ENCODE results near the gene EHD1.

Gene EHD1

DNA sequence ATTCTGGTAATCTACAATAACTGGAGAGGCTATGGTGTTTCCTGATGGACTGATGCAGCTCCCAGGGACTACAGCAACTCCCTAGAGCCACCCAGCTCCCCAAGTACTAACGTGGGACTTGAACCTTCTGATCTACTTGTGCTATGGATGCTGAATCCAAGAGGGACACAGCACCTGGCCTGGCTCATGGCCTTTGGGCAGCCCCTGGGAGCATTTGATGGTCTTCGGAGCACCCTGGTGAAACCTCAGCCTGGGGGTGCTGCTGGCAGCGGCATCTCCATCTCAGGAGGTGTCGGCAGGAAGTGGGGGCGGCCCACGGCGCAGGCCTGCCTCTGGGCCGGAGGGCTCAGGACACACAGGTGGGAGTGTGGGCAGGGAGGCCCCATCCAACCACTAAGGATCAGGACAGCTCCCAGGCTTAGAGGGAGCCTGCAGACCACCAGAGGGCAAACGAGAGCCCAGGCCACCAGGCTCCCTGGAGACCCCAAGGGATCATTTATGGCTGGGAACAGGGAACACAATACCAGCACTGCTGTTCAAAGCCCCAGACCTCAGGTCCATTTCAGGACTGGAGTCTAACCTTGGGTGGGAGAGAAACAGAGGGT is 8.7 kb downstream of the EHD1 start:
- POLR2A ChIA-PET (ENCODE audit: low non-redundant PET), result interaction anchor here (0.7 to 0.9 kb wide), 2 partner anchors 13 to 14 kb away, joined by 4 read pairs; no protein-coding TSS in a partner anchor
- TF ChIP-seq, protein P1, sequence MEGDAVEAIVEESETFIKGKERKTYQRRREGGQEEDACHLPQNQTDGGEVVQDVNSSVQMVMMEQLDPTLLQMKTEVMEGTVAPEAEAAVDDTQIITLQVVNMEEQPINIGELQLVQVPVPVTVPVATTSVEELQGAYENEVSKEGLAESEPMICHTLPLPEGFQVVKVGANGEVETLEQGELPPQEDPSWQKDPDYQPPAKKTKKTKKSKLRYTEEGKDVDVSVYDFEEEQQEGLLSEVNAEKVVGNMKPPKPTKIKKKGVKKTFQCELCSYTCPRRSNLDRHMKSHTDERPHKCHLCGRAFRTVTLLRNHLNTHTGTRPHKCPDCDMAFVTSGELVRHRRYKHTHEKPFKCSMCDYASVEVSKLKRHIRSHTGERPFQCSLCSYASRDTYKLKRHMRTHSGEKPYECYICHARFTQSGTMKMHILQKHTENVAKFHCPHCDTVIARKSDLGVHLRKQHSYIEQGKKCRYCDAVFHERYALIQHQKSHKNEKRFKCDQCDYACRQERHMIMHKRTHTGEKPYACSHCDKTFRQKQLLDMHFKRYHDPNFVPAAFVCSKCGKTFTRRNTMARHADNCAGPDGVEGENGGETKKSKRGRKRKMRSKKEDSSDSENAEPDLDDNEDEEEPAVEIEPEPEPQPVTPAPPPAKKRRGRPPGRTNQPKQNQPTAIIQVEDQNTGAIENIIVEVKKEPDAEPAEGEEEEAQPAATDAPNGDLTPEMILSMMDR (conservative IDR thresholded peaks at IDR 0.05; ENCODE audit: low read depth), result no peak
- CTCF ChIA-PET, result interaction anchor here (0.6 to 2.4 kb wide), 6 partner anchors 11 to 66 kb away, joined by 3 to 16 read pairs (median 4); no protein-coding TSS in a partner anchor
- no peak for DNase-seq (ENCODE audit: low spot score)
- H3K27ac ChIP-seq, result peak overlapping the region; percentile 90

- peak overlapping the region; percentile 90 for H3K27ac ChIP-seq
- TF ChIP-seq, protein P1 (conservative IDR thresholded peaks at IDR 0.05; ENCODE audit: low read depth), result no peak
- DNase-seq (ENCODE audit: low spot score), result peak; percentile 92
- POLR2A ChIA-PET (ENCODE audit: low non-redundant PET), result interaction anchor here (0.7 to 0.9 kb wide), 2 partner anchors 12 to 14 kb away, joined by 4 read pairs; no protein-coding TSS in a partner anchor
- CTCF ChIA-PET, result interaction anchor here (0.6 to 2.4 kb wide), 9 partner anchors 12 to 67 kb away, joined by 3 to 16 read pairs (median 4); no protein-coding TSS in a partner anchor
Observed at GRCh38 chr11:64868904-64869570, 9.4 kb downstream of the EHD1 start.

DNA sequence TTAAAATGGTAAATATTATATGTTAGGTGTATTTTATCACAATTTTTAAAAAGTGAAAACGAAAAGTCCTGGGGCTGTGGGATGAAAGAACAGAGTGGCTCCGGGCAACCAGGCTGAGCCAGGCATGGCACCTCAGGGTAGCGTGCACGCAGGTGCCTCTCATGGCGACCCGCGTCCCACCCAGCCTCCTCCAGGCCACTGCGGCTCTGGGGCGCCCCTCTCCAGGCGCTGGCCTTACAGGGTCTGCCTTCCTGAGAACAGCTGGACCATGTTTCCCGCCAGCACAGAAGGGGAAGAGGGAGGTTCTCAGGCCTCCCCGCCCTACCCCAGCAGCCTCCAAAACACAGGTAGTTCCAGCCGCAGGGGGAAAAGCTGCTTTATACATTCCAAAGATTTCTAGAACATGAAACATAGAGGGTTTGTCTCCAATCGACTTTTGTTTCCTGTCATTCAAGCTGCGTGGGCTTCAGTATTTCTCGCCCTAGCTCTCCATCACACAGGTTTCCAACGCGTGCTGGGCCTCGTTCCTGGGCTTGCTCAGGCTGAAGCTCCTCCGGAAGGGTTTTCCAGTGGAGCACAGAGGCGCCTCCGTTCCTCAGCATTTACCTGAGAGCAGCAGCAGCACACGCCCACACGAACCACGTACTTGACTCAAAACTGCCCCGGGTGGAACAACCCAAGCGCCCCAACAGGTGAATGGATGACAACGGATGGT is 10.5 kb downstream of the EHD1 start:
- TF ChIP-seq, protein P1 (conservative IDR thresholded peaks at IDR 0.05; ENCODE audit: low read depth), result no peak
- CTCF ChIA-PET, result interaction anchor here (0.5 to 2.4 kb wide), 6 partner anchors 15 to 407 kb away, joined by 3 to 16 read pairs (median 4); no protein-coding TSS in a partner anchor
- peak overlapping the region; percentile 90 for H3K27ac ChIP-seq
- POLR2A ChIA-PET (ENCODE audit: low non-redundant PET), result no interaction called here
- peak; percentile 71 for DNase-seq (ENCODE audit: low spot score)

DNA sequence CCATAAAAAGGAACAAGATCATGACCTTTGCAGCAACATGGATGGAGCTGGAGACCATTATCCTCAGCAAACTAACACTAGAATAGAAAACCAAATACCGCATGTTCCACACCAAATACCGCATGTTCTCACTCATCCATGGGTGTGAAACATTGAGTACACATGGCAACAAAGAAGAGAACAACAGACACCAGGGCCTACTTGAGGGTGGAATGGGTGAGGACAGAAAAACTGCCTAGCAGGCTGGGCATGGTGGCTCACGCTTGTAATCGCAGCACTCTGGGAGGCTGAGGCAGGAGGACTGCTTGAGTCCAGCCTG is 12.3 kb downstream of the EHD1 start:
- TF ChIP-seq, protein P1 (conservative IDR thresholded peaks at IDR 0.05; ENCODE audit: low read depth), result no peak
- CTCF ChIA-PET, result interaction anchor here (0.6 kb wide), 1 partner anchor 1088 kb away, joined by 3 read pairs; no protein-coding TSS in a partner anchor
- DNase-seq (ENCODE audit: low spot score), result no peak
- peak overlapping the region; percentile 36 for H3K27ac ChIP-seq
- POLR2A ChIA-PET (ENCODE audit: low non-redundant PET), result interaction anchor here (0.7 kb wide), 1 partner anchor 9 kb away, joined by 3 read pairs; no protein-coding TSS in a partner anchor

DNA sequence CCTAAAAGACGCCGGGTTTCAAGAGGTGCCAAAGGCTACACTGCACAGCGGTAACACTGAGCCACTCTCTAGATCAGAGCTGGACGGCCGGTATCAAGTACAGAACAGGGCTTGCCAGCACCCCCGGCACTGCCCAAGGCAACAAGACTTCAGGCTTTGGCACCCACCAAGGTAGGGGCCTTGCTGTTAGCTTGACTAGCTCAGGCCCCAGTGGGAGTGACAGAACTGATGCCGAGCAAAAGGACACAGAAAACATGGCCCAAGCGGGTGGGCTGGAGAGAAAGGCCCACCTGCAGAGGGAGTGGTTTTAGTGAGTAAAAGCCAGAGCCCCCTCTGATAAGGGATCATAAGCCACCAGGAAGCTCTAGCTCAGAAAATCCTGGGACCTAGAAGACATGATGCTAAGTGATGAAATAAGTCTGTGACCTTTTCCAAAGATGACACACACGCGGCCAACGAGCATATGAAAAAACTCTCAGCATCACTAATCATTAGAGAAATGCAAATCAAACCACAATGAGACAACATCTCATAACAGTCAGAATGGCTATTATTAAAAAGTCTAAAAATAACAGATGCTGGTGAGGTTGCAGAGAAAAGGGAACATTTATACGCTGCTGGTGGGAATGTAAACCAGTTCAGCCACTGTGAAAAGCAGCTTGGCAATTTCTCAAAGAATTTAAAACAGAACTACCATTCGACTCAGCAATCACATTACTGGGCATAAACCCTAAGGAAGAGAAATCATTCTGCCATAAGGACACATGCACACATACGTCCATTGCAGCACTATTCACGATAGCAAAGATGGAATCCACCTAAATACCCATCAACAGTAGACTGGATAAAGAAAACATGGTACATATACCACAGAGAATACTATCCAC is 12.9 kb downstream of the EHD1 start:
- H3K27ac ChIP-seq, result peak overlapping the region; percentile 93
- POLR2A ChIA-PET (ENCODE audit: low non-redundant PET), result no interaction called here
- TF ChIP-seq, protein P1 (conservative IDR thresholded peaks at IDR 0.05; ENCODE audit: low read depth), result no peak
- DNase-seq (ENCODE audit: low spot score), result no peak
- CTCF ChIA-PET, result interaction anchor here (0.6 to 1.6 kb wide), 3 partner anchors 22 to 1089 kb away, joined by 3 to 12 read pairs (median 3); no protein-coding TSS in a partner anchor
